GM18867 (cell line): ENCODE results near the gene TOM1.
"Not testable (repeated sequence)": the region's sequence is repeated elsewhere in the genome, so short reads cannot be mapped to it uniquely, and the experiment has no call there.

Experiments
- ATAC-seq: cut with Tn5 transposase; IDR thresholded peaks from one replicate; pipeline ENCODE4 v1.9.1; 2021; ENCODE audit warnings: mild to moderate bottlenecking, moderate library complexity; ENCODE audit not compliant: unreplicated experiment

TOM1 gene

DNA sequence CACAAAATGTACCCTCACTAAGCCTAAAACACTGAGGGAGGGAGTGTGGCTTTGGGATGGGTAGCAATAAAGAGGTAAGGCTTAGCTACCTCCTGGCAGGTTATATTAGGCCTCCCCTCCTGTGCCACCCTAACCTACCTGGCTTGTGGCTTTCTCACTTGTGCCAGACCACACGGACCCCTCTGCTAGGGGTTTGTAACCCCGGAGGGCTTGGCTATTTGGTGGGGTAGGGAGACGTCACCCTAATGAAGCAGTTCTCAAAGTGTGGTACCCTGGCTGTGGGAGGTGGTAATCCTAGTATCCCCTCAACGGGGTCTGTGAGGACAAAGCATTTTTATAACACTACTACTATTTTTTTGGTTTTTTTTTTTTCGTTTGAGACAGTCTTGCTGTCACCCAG, 91.2 kb downstream of the TOM1 start:
- no peak for ATAC-seq

DNA sequence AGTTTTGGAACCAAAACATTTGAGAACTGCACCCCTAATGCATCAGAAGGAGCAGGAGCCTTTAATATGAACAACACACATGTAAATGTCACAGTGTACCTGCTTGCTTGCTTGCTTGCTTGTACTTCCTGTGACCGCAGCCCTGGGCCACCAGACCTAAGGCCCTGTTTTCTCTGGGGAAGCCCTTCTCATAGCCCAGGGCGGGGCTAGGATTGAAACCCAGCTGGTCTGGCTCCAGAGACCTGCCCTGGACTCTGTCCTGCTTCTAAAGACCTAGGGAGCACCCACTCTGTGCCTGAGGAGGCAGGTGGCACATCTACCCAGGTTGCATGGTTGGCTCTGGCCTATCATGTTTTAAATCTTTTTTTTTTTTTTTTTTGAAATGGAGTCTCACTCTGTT, 92.7 kb downstream of the TOM1 start:
- no peak for ATAC-seq

DNA sequence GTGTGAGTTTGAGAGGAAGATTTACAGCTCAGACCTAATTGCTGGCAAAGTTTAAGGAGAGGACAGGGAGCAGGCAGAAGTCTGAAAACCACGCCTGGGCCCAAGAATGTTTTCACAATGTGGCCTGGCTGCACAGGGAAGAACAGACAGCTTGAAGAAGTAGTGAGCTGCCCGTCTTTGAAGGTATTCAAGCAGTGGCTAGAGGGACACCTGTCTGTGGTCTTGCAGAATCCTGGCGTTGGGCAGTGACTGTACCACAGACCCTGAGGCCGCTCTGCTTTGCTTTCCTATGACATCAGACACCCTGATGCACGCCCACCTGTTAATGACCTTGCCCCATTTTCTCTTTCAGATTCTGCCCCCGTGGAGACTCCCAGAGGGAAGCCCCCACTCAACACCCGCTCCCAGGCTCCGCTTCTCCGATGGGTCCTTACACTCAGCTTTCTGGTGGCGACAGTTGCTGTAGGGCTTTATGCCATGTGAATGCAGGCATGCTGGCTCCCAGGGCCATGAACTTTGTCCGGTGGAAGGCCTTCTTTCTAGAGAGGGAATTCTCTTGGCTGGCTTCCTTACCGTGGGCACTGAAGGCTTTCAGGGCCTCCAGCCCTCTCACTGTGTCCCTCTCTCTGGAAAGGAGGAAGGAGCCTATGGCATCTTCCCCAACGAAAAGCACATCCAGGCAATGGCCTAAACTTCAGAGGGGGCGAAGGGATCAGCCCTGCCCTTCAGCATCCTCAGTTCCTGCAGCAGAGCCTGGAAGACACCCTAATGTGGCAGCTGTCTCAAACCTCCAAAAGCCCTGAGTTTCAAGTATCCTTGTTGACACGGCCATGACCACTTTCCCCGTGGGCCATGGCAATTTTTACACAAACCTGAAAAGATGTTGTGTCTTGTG, 93.7 kb downstream of the TOM1 start:
- ATAC-seq, result no peak

DNA sequence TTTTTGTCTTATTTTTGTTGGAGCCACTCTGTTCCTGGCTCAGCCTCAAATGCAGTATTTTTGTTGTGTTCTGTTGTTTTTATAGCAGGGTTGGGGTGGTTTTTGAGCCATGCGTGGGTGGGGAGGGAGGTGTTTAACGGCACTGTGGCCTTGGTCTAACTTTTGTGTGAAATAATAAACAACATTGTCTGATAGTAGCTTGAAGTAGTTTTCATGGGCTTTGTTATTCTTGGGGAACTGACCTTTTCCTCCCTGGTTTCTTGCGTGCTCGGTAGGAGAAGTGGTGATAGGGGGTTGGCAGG, 94.3 kb downstream of the TOM1 start:
- ATAC-seq, result no peak

DNA sequence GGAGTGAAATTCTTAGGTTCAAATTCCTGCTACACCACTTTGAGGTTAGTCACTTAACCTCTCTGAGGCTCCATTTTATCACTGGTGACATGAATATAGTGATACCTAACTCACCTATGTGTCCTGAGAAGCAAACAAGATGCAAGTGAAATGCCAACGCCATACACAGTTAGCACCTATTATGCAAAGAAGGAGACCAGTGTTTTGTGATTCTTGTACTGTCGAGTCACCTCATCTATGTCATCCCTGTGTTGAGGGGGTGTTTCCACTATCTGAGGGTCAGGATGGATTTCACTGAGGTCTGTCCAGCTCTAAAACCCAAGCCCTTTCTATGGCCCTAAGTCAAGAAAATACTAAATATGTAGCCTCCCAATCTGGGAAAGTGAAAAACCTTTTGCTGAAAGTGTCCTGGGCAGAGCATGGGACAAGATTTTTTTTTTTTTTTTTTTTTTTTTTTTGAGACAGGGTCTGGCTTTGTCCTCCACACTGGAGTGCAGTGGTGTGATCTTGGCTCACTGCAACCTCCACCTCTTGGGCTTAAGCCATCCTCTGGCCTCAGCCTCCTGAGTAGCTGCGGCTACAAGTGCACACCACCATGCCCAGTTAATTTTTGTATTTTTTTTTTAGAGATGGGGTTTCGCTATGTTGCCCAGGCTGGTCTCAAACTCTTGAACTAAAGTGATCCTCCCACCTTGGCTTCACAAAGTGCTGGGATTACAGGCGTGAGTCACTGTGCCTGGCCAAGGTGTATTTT, 95.3 kb downstream of the TOM1 start:
- no peak for ATAC-seq

DNA sequence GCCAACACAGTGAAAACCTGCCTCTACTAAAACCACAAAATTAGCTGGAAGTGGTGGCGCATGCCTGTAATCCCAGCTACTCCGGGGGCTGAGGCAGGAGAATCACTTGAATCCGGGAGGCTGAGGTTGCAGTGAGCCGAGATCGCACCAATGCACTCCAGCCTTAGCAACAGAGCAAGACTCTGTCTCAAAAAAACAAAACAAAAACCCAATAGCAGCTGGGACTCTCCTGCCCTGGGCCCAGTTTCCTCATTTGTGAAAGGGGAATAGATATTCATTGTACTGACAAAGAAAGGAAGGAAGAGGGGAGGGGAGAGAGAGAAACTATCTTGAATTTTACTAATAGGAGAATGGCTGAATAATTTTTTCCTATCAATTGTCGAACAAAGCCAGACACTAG, 96.9 kb downstream of the TOM1 start:
- ATAC-seq, result not testable (repeated sequence)

DNA sequence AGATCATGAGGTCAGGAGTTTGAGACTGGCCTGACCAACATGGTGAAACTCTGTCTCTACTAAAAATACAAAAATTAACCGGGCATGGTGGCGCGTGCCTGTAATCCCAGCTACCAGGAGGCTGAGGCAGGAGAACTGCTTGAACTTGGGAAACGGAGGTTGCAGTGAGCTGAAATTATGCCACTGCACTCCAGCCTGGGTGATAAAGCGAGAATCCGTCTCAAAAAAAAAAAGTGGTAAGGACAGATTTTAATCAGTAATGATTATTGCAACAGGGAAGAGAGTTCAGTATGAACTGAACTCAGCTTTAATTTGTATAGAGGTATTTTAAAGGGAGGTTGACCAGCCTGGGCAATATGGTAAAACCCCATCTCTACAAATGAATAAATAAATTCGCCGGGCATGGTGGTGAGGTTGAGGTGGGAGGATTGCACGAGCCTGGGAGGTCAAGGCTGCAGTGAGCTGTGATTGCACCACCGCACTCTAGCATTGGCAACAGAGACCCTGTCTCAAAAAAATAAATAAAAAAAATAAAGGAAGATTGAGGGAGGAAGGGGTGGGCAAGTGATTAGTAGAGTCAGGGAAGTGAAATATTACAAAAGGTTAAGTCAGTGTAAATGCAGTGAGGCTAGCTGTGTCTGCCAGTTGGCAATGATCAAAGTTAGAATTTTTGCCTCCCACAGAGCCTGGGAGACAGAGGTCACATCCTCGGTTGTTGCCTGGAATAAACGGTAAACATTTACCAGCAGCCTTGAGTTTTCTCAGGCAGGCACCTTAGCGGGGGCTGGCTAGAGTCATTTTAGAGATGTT, 97.6 kb downstream of the TOM1 start:
- no peak for ATAC-seq
